ENCODE data around the gene PLEKHG7.

Gene PLEKHG7

GRCh38 chr12:92707926-92708325 is 5.1 kb downstream of the PLEKHG7 start:
- no peak for DNase-seq (ENCODE audit: low read depth in 2 of 2, low spot score in 1 of 2)

GRCh38 chr12:92715625-92716024 is 12.8 kb downstream of the PLEKHG7 start:
- no peak for DNase-seq (ENCODE audit: low read depth in 2 of 2, low spot score in 1 of 2)

- DNase-seq (ENCODE audit: low read depth in 2 of 2, low spot score in 1 of 2) = no peak
These were observed 14.4 kb downstream of the PLEKHG7 start for GRCh38 chr12:92717202-92717601.

- DNase-seq (ENCODE audit: low read depth in 2 of 2, low spot score in 1 of 2) = no peak
These were observed 15.7 kb downstream of the PLEKHG7 start for GRCh38 chr12:92718483-92718990.

DNA sequence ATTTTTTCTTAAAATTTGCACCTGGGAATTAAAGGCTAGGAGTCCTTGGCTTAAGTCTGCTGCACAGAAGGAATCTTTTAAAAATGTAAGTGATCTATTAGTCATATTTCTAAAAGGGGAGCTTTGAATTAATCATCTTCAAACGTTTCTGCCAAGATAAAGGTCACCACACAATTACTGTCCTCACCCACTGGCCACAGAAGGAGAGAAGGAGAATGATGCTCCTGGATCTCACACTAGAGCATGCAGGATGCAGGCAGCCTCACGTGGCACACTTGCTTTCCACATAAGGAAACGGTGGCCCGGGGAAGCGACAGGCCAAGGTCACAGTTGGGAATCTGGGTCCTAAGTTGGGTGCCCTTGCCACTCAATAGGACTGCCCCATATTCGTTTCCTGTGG is 16.9 kb downstream of the PLEKHG7 start:
- DNase-seq (ENCODE audit: low read depth in 2 of 2, low spot score in 1 of 2) = no peak

DNA sequence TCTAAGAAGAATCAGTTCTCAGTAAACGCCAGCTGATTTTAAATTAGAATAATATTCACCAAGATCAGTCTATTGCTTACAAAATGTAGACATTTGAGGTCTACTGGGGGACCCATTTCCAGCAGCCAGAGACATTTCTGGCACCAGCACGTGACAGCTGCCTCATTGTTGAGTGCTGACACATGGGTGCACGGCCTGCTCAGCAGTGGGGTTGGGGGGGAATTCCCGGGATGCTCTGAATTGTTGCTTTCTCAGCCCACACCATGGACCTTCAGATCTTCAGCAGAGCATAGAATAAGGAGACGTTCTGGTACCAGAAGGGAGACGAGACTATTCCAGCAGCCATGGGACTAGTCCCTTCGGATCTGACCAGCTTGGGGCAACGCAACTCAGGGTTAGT is 18.3 kb downstream of the PLEKHG7 start:
- no peak for DNase-seq (ENCODE audit: low read depth in 2 of 2, low spot score in 1 of 2)

DNA sequence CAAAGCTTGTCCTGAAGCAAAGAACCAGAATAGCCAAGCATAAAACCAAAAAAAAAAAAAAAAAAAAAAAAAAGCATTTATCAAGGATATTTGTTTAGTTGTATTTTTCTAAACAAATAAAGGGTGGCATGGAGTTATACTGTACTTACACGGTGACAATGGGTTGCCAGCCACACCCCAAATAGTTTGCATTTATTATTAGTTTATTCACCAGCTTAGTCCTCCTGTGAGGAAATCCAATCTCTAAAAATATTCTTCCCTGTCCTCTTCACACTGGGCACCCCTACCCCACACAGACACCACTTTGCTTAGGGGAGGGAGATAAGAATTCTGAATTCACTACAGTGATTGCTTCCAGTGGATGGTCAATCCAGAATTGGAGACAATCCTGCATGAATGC is 18.9 kb downstream of the PLEKHG7 start:
- DNase-seq (ENCODE audit: low read depth in 2 of 2, low spot score in 1 of 2) = no peak

GRCh38 chr12:92722897-92723296 is 20.1 kb downstream of the PLEKHG7 start:
- no peak for DNase-seq (ENCODE audit: low read depth in 2 of 2, low spot score in 1 of 2)

DNA sequence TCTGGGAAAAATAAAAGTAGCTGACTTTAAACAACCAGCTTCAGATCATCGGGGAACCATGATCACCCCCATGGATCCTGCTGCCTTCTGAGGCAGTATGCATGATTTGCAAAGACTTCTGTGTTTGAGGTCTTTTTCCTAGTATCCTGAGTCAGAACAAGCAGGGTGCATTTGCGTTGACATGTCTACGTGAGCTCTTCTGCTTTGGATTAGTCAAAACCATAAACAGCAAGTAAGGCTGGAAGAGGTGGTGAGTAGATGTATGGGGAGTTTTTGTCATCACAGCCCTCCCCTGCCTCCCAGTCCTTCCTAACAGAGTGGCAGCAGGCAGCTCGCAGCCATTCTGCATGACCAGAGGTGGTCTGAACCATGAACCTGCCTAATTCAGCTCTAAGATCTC is 24.1 kb downstream of the PLEKHG7 start:
- DNase-seq (ENCODE audit: low read depth in 2 of 2, low spot score in 1 of 2) = no peak

DNA sequence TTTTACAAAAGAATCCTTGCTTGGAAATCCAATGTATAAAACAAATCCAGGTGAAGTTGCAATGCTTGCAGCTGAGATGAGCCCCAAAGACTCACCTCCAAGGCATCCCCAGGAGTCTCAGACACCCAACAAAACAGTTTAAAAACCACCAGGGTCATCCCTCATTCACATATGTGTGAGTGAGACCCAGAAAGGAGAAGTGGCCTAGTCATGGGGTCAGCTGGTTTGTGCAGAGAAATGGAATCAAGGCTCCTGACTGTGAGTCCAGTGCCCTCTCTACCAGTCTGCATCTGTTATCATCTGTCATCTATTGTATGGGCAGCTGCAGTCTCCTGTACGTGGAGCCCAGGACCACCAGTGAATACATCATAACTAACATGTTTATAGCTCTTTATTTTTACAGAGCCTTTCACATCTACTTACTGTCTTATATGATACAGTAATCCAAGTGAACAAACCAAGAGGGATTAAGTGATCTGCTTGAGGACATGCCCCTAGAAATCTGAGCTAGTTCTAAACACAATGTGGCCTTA is 27.1 kb downstream of the PLEKHG7 start:
- no peak for DNase-seq (ENCODE audit: low read depth in 2 of 2, low spot score in 1 of 2)

DNA sequence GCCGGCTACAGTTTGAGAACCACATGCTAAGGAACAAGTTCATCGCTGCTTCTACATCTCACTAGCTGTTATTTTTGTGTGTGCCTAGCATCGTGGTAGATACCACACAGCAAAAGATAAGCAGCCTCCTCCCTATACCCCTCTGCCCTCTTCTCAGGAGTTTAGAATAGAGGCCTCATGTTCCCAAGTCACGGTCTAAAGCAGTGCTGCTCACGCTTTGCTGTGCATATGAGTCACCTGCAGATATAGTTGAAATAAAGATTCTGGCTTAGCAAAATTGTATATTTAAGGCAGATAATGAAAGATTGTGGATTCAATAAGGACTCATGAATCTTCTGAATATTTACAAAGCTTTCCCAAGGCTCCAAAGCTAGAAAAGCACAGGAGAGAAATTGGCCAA is 28.0 kb downstream of the PLEKHG7 start:
- DNase-seq (ENCODE audit: low read depth in 2 of 2, low spot score in 1 of 2) = no peak

GRCh38 chr12:92732216-92732615 is 29.4 kb downstream of the PLEKHG7 start:
- no peak for DNase-seq (ENCODE audit: low read depth in 2 of 2, low spot score in 1 of 2)

DNA sequence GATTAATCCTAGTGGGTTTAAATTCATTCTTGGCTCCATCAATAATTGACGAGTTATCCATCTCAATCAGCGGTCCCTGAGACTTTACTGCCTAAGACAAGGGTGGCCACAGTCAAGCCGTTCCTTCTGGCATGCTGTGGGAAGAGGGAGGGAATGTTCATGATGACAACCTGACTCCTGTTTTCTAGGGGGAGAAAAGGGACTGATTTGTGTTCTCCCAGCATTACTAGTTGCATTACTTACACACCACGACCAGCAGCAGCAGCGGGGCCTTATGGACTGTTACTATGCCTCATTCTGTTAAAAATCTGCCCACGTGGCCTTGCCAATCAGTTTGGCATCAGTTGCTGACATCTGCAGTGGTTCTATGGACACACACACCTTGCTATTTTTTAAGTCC is 29.9 kb downstream of the PLEKHG7 start:
- no peak for DNase-seq (ENCODE audit: low read depth in 2 of 2, low spot score in 1 of 2)

DNA sequence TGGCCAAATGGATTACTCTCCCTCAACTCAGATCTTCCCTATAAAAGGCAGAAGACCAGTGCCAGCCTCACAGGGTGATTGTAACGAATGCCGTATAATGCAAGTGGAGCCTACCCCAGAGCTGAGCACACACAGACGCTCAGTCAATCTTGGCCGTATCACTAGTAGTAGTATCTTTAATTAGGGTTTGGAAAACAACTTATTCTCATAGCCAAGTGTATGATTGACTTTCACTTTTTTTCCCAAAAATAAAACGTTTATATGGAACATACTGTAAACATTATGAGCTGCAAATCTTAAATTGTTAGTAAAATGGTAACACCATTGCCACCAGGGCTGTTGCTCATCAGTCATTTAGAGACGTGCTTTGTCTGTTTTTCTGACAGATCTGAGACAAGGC is 30.4 kb downstream of the PLEKHG7 start:
- DNase-seq (ENCODE audit: low read depth in 2 of 2, low spot score in 1 of 2) = no peak

GRCh38 chr12:92733661-92734060 is 30.9 kb downstream of the PLEKHG7 start:
- DNase-seq (ENCODE audit: low read depth in 2 of 2, low spot score in 1 of 2) = no peak

DNA sequence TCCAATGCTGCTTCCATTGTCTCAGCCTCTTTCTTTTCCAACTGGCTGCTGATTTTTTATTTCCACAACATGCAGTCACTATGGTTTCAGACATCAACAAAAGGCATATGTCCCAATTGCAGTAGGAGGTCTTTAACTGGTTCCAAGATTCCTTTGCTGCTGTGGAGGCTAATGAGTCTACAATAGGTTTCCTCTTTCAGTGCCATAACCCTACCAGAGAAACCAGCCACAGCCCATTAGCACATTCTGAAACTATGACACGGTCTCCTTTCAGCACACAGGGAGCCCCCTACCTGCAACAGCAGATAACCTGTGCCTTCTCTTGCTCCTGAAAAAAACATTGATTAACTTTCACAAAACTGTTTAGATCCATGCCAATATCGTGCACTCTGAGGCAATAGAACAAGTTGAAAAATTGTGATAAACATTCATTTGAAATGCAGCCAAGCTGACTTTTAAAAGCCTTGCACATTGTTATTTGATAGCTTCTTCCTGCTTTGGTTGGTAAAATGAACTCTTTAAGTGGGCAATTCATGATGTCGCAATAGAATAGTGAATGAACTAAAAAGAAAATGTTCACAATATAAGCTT is 32.4 kb downstream of the PLEKHG7 start:
- DNase-seq (ENCODE audit: low read depth in 2 of 2, low spot score in 1 of 2) = no peak

GRCh38 chr12:92736605-92737004 is 33.8 kb downstream of the PLEKHG7 start:
- no peak for DNase-seq (ENCODE audit: low read depth in 2 of 2, low spot score in 1 of 2)

- DNase-seq (ENCODE audit: low read depth in 2 of 2, low spot score in 1 of 2) = no peak
These were observed 35.4 kb downstream of the PLEKHG7 start for GRCh38 chr12:92737855-92738850.

DNA sequence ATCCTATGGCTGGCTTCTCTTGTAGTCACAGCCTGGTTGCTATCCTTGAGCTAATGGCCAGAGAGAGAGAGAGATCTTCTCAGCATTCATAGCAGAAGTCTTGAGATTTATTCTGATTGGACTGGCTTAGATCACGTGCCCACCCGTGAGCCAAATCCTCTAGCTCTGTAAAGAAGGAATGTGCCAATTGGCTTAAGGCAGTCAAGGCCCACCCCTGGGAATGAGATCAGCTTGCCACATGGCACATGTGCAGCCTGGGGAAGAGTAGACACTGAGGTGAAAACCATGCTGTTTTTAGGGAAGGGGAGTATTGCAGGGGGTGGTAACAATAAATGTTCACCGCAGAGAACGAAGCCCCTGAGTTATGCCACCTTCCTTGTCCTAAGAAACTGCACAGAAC is 36.3 kb downstream of the PLEKHG7 start:
- DNase-seq (ENCODE audit: low read depth in 2 of 2, low spot score in 1 of 2) = no peak

DNA sequence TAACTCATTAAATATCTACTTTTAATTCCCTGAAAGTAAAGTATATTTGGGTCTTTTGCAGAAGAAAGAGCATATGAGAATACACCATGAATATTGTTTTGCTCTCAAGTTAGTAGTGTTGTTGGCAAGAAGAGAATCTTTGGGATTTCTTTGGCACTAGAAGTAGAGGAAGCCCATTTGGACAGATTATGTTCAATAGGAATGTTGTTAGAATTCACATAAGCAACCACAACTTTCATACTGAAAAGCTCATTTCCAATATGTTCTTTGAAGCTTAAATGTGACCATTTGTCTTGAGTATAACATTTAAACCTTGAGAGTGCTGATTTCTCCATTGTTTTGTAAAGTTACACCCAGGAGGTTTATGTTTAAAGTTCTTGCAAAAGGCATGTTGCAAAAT is 37.6 kb downstream of the PLEKHG7 start:
- DNase-seq (ENCODE audit: low read depth in 2 of 2, low spot score in 1 of 2) = no peak

- no peak for DNase-seq (ENCODE audit: low read depth in 2 of 2, low spot score in 1 of 2)
These were observed 40.2 kb downstream of the PLEKHG7 start for GRCh38 chr12:92743026-92743425.
